K562 (cell line): ENCODE measurements around the gene SLC25A45.

ENCODE experiments used
- CREM ChIP-seq: IDR thresholded peaks from 2 replicates; pipeline ENCODE4 v1.6.1; 2014; ENCODE audit warnings: antibody characterized with exemption, low read depth
- EHMT2 ChIP-seq: fragments of 450-650 bp; IDR thresholded peaks from 2 replicates; pipeline ENCODE4 v1.6.1; 2018; ENCODE audit warnings: antibody characterized with exemption
- GATAD2B ChIP-seq: fragments of 450-650 bp; IDR thresholded peaks from 2 replicates; pipeline ENCODE4 v1.6.1; 2017; ENCODE audit warnings: mild to moderate bottlenecking, borderline replicate concordance
- HMG20A ChIP-seq: fragments of 450-650 bp; formaldehyde crosslinking; conservative IDR thresholded peaks from 2 replicates; pipeline ENCODE4 v1.4.0; 2020; ENCODE audit warnings: mild to moderate bottlenecking, mixed read lengths
- MEIS2 ChIP-seq: fragments of 450-650 bp; IDR thresholded peaks from 2 replicates; pipeline ENCODE4 v1.6.1; 2014; ENCODE audit warnings: mild to moderate bottlenecking; ENCODE audit not compliant: partially characterized antibody
- MYC ChIP-seq, 2 experiments: fragments of 250-450 bp in 1 of 2; sonication (Bioruptor Pico) in 1 of 2; IDR thresholded peaks; 2 replicates each; pipeline versions ENCODE4 v1.5.1 to v1.6.1; 2012 to 2021; ENCODE audit warnings: low read depth in 2 of 2, borderline replicate concordance in 1 of 2, improper control_type of control experiment in 1 of 2, low read length in 1 of 2, mild to moderate bottlenecking in 1 of 2, moderate library complexity in 1 of 2
- RAD21 ChIP-seq, 2 experiments: fragments of 250-450 bp in 1 of 2; fragments of 450-650 bp in 1 of 2; sonication (Bioruptor Pico) in 1 of 2; formaldehyde crosslinking in 1 of 2; IDR thresholded peaks in 1 of 2; conservative IDR thresholded peaks in 1 of 2; 2 replicates each; pipeline versions ENCODE4 v1.4.0 to v1.8.0; 2020 to 2022; ENCODE audit warnings: mild to moderate bottlenecking in 2 of 2, moderate library complexity in 1 of 2
- SP1 ChIP-seq: sonication (generic); formaldehyde crosslinking; IDR thresholded peaks from 2 replicates; pipeline ENCODE4 v1.8.1; 2022; ENCODE audit warnings: mild to moderate bottlenecking, missing genetic modification reagents
- SP2 ChIP-seq: IDR thresholded peaks from 2 replicates; pipeline ENCODE4 v1.6.1; 2011; ENCODE audit warnings: mild to moderate bottlenecking, low read depth, low read length, moderate library complexity; ENCODE audit not compliant: poor library complexity, severe bottlenecking; ENCODE audit errors: extremely low read depth
- TBL1XR1 ChIP-seq, 2 experiments: IDR thresholded peaks; 2 replicates each; pipeline ENCODE4 v1.6.1; 2012; ENCODE audit warnings: improper control_type of control experiment in 2 of 2, low read length in 2 of 2, mild to moderate bottlenecking in 1 of 2
- ZBED1 ChIP-seq: IDR thresholded peaks from 2 replicates; pipeline ENCODE4 v1.6.1; 2014
- TF ChIP-seq, protein P1 (sequence below), 3 experiments: IDR thresholded peaks in 2 of 3; conservative IDR thresholded peaks in 1 of 3; 2 replicates each; pipeline ENCODE4 v1.5.1; 2011 to 2012; ENCODE audit warnings: low read length in 3 of 3, mild to moderate bottlenecking in 3 of 3, control low read depth in 2 of 3, improper control_type of control experiment in 1 of 3, inconsistent platforms in 1 of 3, low read depth in 1 of 3, mixed read lengths in 1 of 3, moderate library complexity in 1 of 3; ENCODE audit not compliant: insufficient read depth in 2 of 3
- TF ChIP-seq, protein P2 (sequence below): sonication (generic); formaldehyde crosslinking; IDR thresholded peaks from 2 replicates; pipeline ENCODE4 v1.8.0; 2022; ENCODE audit warnings: missing genetic modification reagents, mild to moderate bottlenecking, borderline replicate concordance
- TF ChIP-seq, protein P3 (sequence below): sonication (generic); formaldehyde crosslinking; IDR thresholded peaks from 2 replicates; pipeline ENCODE4 v1.4.0; 2020; ENCODE audit warnings: mild to moderate bottlenecking, missing genetic modification reagents

GRCh38 chr11:65423516-65424204 lies 41.2 kb upstream of the SLC25A45 start:
- no peak; the same call in 1 of the 2 replicates for TF ChIP-seq SP1
- TF ChIP-seq, protein P1, sequence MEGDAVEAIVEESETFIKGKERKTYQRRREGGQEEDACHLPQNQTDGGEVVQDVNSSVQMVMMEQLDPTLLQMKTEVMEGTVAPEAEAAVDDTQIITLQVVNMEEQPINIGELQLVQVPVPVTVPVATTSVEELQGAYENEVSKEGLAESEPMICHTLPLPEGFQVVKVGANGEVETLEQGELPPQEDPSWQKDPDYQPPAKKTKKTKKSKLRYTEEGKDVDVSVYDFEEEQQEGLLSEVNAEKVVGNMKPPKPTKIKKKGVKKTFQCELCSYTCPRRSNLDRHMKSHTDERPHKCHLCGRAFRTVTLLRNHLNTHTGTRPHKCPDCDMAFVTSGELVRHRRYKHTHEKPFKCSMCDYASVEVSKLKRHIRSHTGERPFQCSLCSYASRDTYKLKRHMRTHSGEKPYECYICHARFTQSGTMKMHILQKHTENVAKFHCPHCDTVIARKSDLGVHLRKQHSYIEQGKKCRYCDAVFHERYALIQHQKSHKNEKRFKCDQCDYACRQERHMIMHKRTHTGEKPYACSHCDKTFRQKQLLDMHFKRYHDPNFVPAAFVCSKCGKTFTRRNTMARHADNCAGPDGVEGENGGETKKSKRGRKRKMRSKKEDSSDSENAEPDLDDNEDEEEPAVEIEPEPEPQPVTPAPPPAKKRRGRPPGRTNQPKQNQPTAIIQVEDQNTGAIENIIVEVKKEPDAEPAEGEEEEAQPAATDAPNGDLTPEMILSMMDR (IDR thresholded peaks at IDR 0.05 in 2 of 3, conservative IDR thresholded peaks at IDR 0.05 in 1 of 3; ENCODE audit: insufficient read depth in 2 of 3, low read depth in 1 of 3, low read length in 3 of 3) = no peak
- TF ChIP-seq, protein P2, sequence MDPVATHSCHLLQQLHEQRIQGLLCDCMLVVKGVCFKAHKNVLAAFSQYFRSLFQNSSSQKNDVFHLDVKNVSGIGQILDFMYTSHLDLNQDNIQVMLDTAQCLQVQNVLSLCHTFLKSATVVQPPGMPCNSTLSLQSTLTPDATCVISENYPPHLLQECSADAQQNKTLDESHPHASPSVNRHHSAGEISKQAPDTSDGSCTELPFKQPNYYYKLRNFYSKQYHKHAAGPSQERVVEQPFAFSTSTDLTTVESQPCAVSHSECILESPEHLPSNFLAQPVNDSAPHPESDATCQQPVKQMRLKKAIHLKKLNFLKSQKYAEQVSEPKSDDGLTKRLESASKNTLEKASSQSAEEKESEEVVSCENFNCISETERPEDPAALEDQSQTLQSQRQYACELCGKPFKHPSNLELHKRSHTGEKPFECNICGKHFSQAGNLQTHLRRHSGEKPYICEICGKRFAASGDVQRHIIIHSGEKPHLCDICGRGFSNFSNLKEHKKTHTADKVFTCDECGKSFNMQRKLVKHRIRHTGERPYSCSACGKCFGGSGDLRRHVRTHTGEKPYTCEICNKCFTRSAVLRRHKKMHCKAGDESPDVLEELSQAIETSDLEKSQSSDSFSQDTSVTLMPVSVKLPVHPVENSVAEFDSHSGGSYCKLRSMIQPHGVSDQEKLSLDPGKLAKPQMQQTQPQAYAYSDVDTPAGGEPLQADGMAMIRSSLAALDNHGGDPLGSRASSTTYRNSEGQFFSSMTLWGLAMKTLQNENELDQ (CRISPR knock-in tag) = no peak
- TF ChIP-seq MEIS2 = no peak
- TF ChIP-seq TBL1XR1 (IDR thresholded peaks at IDR 0.05; ENCODE audit: low read length in 2 of 2) = no peak
- no peak for TF ChIP-seq SP2
- no peak for TF ChIP-seq EHMT2
- no peak for TF ChIP-seq GATAD2B
- TF ChIP-seq RAD21 (CRISPR knock-in tag; conservative IDR thresholded peaks at IDR 0.05 in 1 of 2, IDR thresholded peaks at IDR 0.05 in 1 of 2) = no peak
- TF ChIP-seq, protein P3, sequence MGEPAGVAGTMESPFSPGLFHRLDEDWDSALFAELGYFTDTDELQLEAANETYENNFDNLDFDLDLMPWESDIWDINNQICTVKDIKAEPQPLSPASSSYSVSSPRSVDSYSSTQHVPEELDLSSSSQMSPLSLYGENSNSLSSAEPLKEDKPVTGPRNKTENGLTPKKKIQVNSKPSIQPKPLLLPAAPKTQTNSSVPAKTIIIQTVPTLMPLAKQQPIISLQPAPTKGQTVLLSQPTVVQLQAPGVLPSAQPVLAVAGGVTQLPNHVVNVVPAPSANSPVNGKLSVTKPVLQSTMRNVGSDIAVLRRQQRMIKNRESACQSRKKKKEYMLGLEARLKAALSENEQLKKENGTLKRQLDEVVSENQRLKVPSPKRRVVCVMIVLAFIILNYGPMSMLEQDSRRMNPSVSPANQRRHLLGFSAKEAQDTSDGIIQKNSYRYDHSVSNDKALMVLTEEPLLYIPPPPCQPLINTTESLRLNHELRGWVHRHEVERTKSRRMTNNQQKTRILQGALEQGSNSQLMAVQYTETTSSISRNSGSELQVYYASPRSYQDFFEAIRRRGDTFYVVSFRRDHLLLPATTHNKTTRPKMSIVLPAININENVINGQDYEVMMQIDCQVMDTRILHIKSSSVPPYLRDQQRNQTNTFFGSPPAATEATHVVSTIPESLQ (CRISPR knock-in tag) = no peak
- TF ChIP-seq ZBED1 = peak; percentile 90
- no peak for TF ChIP-seq MYC (IDR thresholded peaks at IDR 0.05; ENCODE audit: low read depth, low read length)
- no peak for TF ChIP-seq MYC (CRISPR knock-in tag; IDR thresholded peaks at IDR 0.05; ENCODE audit: borderline replicate concordance, low read depth)
- no peak; the same call in 1 of the 2 replicates for TF ChIP-seq HMG20A (CRISPR knock-in tag)
- TF ChIP-seq CREM = no peak
